Immature natural killer cell (primary cell): ENCODE measurements around the gene DNAJA3. TPM values are rescaled to one million over a fixed set of nuclear protein-coding genes. Genes with fewer than 3 reads are reported as not detected.

Experiments
- DNase-seq, 3 donors: peaks; one replicate each; pipeline ENCODE4 v3.0.0; 2022; ENCODE audit warnings: mixed read lengths in 1 of 3
- H3K27ac Mint-ChIP-seq, 6 donors: one replicate each; pipeline ENCODE4 v1.8.0; 2020; ENCODE audit warnings: mixed read lengths in 6 of 6, mild to moderate bottlenecking in 5 of 6, inconsistent platforms in 4 of 6, moderate library complexity in 3 of 6
- H3K27me3 Mint-ChIP-seq, 3 donors: one replicate each; pipeline ENCODE4 v1.8.0; 2020 to 2021; ENCODE audit warnings: low read depth in 3 of 3, mild to moderate bottlenecking in 3 of 3, mixed read lengths in 3 of 3, moderate library complexity in 3 of 3, inconsistent platforms in 1 of 3
- H3K36me3 Mint-ChIP-seq, 3 donors: one replicate each; pipeline ENCODE4 v1.8.0; 2020; ENCODE audit warnings: mixed read lengths in 3 of 3, inconsistent platforms in 2 of 3, mild to moderate bottlenecking in 2 of 3
- H3K4me1 Mint-ChIP-seq, 2 donors: one replicate each; pipeline ENCODE4 v1.8.0; 2020; ENCODE audit warnings: inconsistent platforms in 2 of 2, mild to moderate bottlenecking in 2 of 2, mixed read lengths in 2 of 2, moderate library complexity in 1 of 2
- H3K4me3 Mint-ChIP-seq, 5 donors: one replicate each; pipeline ENCODE4 v1.8.0; 2020; ENCODE audit warnings: mild to moderate bottlenecking in 5 of 5, mixed read lengths in 5 of 5, inconsistent platforms in 3 of 5, moderate library complexity in 3 of 5
- H3K9me3 Mint-ChIP-seq, 6 donors: one replicate each; pipeline ENCODE4 v1.8.0; 2020; ENCODE audit warnings: mild to moderate bottlenecking in 6 of 6, mixed read lengths in 6 of 6, inconsistent platforms in 4 of 6, moderate library complexity in 3 of 6
- polyA plus RNA-seq, 3 donors: library from polyadenylated mRNA; unstranded; fragments of 300-500 nt; fragmentation: Illumina TruSeq; gene quantifications; one replicate each; pipeline ENCODE4 v1.2.3, GENCODE V29; 2021

Gene DNAJA3
- 10 to 100 TPM; 32.7 to 42.4 (median 38.7) TPM for polyA plus RNA-seq

GRCh38 chr16:4425378-4426020, at the start of gene DNAJA3:
Gene DNAJA3, plus strand, starts transcription at chr16:4425868. Its CDS starts 14 bp downstream, at chr16:4425882.
- peak within 1 kb of the TSS; percentile 99 to 100 (median 99) for H3K27ac Mint-ChIP-seq
- H3K9me3 Mint-ChIP-seq: no peaks in the 10 kb centered on the region
- DNase-seq: peak; percentile 94 to 96 (median 95)
- peak within 1 kb of the TSS; percentile 94 to 100 (median 96) for H3K4me3 Mint-ChIP-seq
- peaks cover 9 to 11% (median 9%) of the 10 kb centered on the region in 3 donors for H3K27me3 Mint-ChIP-seq
- H3K4me1 Mint-ChIP-seq: peaks cover 29 to 31% of the 10 kb centered on the region in 2 donors
- H3K36me3 Mint-ChIP-seq: peaks cover 0 to 3% (median 0%) of the 10 kb centered on the region in 3 donors

DNA sequence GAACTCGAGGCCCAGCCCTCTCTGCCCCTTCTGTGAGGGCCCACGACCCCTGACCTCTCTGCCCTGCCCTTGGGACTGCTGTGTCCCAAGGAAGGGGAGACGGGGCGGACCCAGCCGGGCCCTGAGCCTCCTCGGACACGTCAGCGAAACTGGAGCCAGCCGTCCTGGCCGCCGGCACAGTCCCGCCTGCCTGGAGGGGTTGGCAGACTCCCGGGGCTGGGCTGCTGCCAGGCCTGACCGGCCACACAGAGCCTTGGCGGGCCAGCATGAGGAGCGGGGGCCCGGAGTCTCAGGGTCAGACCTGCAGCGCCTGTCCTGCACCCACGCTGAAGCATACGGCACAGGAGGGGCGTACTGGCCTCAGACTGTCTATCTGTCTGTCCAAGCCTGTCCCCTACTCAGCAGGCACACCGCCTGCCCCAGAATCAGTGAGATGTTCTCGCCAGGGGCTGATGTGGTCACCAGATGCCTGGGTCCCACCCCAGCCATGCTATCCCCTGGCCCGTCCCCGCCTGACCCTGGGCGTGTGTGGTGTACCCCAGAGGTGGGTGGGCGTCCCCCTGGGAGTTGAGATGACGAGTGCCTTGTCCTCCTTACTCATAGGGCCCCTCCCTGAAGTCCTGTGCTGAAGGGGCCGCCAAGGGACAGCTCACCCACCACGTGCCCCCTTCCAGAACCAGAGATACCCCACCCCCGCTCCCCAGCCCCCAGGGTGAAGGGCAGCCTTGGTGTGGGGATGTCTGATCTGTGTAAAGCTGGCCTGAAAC, 49.4 kb upstream of the DNAJA3 start:
- Mint-ChIP-seq H3K36me3 (no peaks in the 10 kb centered on the region), H3K4me3 (no peak overlapping the region), H3K4me1 (peaks cover 6 to 14% of the 10 kb centered on the region in 2 donors), H3K9me3 (no peaks in the 10 kb centered on the region), H3K27ac (no peak overlapping the region), H3K27me3 (peaks cover 2 to 26% (median 6%) of the 10 kb centered on the region in 3 donors)
- DNase-seq: no peak

DNA sequence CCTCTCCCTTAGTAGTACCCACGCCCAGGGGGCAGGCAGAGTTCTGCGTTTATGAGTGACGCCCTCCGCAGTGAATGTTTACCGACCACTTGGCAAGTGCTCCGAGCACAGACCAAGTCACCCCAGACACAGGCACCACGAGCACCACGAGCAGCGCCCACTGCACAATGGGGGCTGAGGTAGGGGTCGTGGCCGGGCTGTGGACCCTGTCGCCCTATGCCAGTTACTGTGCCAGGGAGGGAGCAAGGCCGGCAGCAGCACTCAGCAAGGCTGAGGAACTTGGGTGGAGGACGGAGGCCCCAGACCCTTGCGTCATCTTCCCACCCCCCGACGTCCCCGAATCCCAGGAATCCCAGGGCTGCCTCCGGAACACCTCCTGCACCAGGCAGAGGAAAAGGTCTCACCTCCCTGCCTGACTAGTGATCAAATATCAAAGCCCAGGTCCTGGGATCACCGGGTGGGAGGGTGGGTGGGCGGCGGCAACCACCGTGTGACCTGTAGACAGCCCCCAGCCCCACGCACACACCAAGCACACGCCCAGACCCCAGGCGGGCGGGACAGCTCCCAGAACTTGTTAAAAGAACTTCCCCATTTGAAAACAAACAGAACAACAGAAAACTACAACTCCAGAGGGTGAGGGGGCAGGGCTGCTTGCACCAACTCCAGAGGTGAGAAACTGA, 48.6 kb upstream of the DNAJA3 start:
- no peaks in the 10 kb centered on the region for H3K36me3 Mint-ChIP-seq
- H3K27ac Mint-ChIP-seq: no peak overlapping the region
- no peak for DNase-seq
- no peaks in the 10 kb centered on the region for H3K9me3 Mint-ChIP-seq
- no peak overlapping the region for H3K4me3 Mint-ChIP-seq
- H3K4me1 Mint-ChIP-seq: peaks cover 4 to 12% of the 10 kb centered on the region in 2 donors
- H3K27me3 Mint-ChIP-seq: peaks cover 2 to 30% (median 6%) of the 10 kb centered on the region in 3 donors

DNA sequence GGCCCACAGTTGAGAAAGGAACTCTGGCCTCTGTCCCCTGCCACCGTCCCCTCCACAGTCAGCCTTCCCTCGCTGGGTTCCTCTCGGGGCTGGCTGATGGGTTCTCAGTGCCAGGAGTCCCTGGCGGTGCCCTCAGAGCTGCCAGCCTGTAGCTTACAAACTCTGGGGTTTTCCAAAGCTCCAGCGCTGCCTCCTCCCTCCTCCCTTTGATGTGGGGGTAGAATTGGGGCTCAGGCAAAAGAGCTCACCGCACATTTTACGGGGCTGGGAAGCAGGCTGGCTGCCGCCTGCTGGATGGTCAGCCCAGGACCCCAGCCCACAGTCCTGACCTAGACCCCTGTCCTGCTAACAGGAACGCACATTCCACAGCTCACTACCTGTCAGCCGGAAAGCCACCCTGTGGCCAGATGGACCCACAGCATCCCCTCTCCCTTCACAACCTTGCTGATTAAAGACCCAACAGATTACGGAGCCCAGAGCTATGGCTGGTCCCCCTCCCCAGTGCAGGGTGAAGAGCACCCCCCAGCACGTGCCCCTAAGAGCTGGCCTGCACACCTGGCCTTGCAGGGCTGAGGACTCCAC, 48.0 kb upstream of the DNAJA3 start:
- Mint-ChIP-seq H3K4me3 (no peak overlapping the region), H3K4me1 (peaks cover 0 to 6% of the 10 kb centered on the region in 2 donors), H3K27ac (no peak overlapping the region), H3K36me3 (no peaks in the 10 kb centered on the region), H3K9me3 (no peaks in the 10 kb centered on the region), H3K27me3 (peaks cover 2 to 30% (median 6%) of the 10 kb centered on the region in 3 donors)
- no peak for DNase-seq

DNA sequence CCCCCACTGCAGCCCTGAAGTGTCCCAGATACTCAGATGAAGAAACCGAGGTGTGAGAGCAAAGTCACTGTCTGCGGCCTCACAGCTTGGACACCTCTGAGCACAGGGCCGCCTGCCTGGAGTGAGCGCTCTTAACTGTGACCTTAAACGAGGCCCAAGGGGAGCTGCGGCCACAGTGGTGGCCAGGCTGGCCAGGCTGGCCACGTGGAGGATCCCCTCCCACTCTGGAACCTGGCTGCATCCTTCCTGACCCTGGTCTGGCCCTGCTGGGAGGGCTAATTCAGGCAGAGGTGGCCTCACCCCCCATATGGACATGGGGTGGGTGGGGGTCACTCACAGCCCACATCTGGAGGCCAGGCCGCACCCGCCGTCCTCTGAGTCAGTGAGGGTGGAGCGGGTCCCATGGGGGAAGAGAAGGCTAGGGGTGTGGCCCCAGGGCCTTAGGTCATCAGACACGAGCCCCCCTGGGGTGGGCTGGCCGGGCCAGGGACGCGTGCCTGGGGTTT, 47.5 kb upstream of the DNAJA3 start:
- DNase-seq: no peak
- Mint-ChIP-seq H3K4me1 (peaks cover 0 to 3% of the 10 kb centered on the region in 2 donors), H3K9me3 (no peaks in the 10 kb centered on the region), H3K27ac (no peak overlapping the region), H3K4me3 (no peak overlapping the region), H3K36me3 (peaks cover 0 to 1% (median 1%) of the 10 kb centered on the region in 3 donors), H3K27me3 (peaks cover 2 to 34% (median 8%) of the 10 kb centered on the region in 3 donors)

DNA sequence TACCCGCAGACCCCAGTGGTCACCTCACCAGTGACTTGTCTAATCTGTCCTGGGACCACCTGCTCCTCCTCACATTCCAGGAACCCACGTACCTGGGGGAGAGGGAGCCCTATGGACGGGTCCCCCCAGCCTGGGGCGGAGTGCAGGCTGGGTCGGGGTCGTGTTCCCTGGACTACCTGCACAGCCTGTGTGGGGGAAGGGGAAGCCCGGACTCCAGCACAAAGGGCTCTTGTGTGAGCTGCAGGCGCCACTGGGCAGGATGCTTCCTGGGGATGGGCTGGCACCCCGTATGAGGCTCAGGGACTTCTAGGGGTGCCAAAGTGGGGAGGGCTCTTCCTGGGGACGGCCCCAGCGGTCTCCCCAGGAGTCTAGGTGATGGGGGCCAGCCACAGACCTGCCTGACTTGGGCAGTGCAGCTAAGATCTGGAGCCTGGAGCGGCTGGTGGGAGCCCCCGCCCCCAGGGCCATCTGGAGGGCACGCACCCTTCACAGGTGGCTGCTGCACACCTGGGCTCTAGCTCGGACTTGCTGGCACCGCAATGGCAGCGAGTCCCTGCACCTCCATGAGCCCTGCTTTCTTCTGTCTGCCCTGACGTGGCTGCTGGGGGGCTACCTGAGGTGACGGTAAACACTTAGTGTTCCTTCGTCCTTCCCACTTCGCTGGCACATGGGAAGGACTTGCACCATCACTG, 46.5 kb upstream of the DNAJA3 start:
- DNase-seq: no peak
- Mint-ChIP-seq H3K27ac (no peak overlapping the region), H3K9me3 (no peaks in the 10 kb centered on the region), H3K36me3 (peaks cover 0 to 4% (median 4%) of the 10 kb centered on the region in 3 donors), H3K27me3 (peaks cover 3 to 34% (median 8%) of the 10 kb centered on the region in 3 donors), H3K4me3 (no peak overlapping the region), H3K4me1 (peaks cover 0 to 3% of the 10 kb centered on the region in 2 donors)

DNA sequence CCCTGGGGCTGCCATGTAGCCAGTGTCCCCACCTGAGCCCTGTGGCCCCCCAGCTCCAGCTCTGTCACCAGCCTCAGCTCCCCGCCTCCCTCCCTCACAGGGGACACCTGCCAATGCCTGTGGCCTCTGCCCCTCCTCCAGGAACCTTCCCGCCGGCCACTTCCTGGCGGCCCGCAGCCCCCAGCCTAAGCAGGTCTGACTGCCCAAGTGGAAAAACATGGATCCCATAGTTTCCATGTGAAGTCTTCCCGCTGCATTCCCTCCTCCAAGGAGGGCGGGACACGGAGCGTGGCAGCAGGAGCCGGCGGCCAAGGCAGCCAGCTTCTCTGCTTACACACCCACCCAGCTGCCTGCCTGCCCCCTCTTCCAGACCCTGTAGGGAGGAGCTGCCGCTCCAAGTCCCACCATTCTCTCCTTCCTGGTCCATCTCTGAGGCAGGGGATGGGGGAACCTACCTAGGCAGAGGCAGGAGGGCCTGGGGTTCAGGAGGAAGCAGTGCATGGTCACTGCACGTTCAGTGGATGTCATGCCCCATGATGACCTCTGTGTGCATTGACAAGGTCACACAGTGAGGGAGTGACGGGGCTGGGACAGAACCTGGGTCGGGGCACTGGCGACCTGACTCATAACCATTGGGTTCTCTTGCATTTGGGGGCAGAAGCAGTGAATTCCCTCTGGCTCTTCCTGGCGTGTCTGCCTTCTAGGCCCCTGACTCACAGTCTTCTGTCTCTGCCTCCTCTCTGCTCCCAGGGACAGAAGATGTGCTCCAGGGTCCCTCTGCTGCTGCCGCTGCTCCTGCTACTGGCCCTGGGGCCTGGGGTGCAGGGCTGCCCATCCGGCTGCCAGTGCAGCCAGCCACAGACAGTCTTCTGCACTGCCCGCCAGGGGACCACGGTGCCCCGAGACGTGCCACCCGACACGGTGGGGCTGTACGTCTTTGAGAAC, 45.3 kb upstream of the DNAJA3 start:
- peak overlapping the region in 1 of 6 donors; percentile 31 for H3K27ac Mint-ChIP-seq

DNA sequence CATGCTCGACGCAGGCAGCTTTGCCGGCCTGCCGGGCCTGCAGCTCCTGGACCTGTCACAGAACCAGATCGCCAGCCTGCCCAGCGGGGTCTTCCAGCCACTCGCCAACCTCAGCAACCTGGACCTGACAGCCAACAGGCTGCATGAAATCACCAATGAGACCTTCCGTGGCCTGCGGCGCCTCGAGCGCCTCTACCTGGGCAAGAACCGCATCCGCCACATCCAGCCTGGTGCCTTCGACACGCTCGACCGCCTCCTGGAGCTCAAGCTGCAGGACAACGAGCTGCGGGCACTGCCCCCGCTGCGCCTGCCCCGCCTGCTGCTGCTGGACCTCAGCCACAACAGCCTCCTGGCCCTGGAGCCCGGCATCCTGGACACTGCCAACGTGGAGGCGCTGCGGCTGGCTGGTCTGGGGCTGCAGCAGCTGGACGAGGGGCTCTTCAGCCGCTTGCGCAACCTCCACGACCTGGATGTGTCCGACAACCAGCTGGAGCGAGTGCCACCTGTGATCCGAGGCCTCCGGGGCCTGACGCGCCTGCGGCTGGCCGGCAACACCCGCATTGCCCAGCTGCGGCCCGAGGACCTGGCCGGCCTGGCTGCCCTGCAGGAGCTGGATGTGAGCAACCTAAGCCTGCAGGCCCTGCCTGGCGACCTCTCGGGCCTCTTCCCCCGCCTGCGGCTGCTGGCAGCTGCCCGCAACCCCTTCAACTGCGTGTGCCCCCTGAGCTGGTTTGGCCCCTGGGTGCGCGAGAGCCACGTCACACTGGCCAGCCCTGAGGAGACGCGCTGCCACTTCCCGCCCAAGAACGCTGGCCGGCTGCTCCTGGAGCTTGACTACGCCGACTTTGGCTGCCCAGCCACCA, 44.4 kb upstream of the DNAJA3 start:
- H3K4me1 Mint-ChIP-seq: peaks cover 0 to 4% of the 10 kb centered on the region in 2 donors
- peaks cover 3 to 42% (median 5%) of the 10 kb centered on the region in 3 donors for H3K27me3 Mint-ChIP-seq
- no peak for DNase-seq
- H3K9me3 Mint-ChIP-seq: peaks cover 0 to 2% (median 0%) of the 10 kb centered on the region in 6 donors
- H3K27ac Mint-ChIP-seq: no peak overlapping the region
- peaks cover 0 to 4% (median 4%) of the 10 kb centered on the region in 3 donors for H3K36me3 Mint-ChIP-seq
- H3K4me3 Mint-ChIP-seq: no peak overlapping the region

More for the DNA sequence above, 45.3 kb upstream of the DNAJA3 start:
- Mint-ChIP-seq H3K36me3 (peaks cover 0 to 4% (median 4%) of the 10 kb centered on the region in 3 donors), H3K27me3 (peaks cover 3 to 41% (median 5%) of the 10 kb centered on the region in 3 donors), H3K9me3 (peaks cover 0 to 1% (median 0%) of the 10 kb centered on the region in 6 donors), H3K4me3 (no peak overlapping the region), H3K4me1 (peaks cover 0 to 5% of the 10 kb centered on the region in 2 donors)
- DNase-seq: no peak

- DNase-seq: no peak
- H3K9me3 Mint-ChIP-seq: peaks cover 0 to 2% (median 0%) of the 10 kb centered on the region in 6 donors
- H3K27ac Mint-ChIP-seq: peak overlapping the region in 1 of 6 donors; percentile 42
- H3K27me3 Mint-ChIP-seq: peaks cover 3 to 42% (median 5%) of the 10 kb centered on the region in 3 donors
- no peak overlapping the region for H3K4me3 Mint-ChIP-seq
- H3K4me1 Mint-ChIP-seq: peaks cover 0 to 4% of the 10 kb centered on the region in 2 donors
- H3K36me3 Mint-ChIP-seq: peaks cover 0 to 4% (median 4%) of the 10 kb centered on the region in 3 donors
These were observed 43.5 kb upstream of the DNAJA3 start for GRCh38 chr16:4381935-4382794.

- Mint-ChIP-seq H3K4me1 (peaks cover 0 to 3% of the 10 kb centered on the region in 2 donors), H3K27ac (no peak overlapping the region), H3K36me3 (peaks cover 0 to 4% (median 4%) of the 10 kb centered on the region in 3 donors), H3K9me3 (peaks cover 0 to 2% (median 0%) of the 10 kb centered on the region in 6 donors), H3K4me3 (no peak overlapping the region), H3K27me3 (peaks cover 3 to 39% (median 5%) of the 10 kb centered on the region in 3 donors)
- DNase-seq: no peak
These were observed 42.8 kb upstream of the DNAJA3 start for GRCh38 chr16:4382795-4383357.
